ENCODE results near the gene IRS2.

The IRS2 gene

GRCh38 chr13:109728791-109729731 is 57.3 kb downstream of the IRS2 start:
- no peak overlapping the region for H3K4me3 ChIP-seq
- H3K27me3 ChIP-seq, result no peaks in the 10 kb centered on the region
- H3K36me3 ChIP-seq, result no peaks in the 10 kb centered on the region
- no peak for DNase-seq
- H3K4me1 ChIP-seq, result no peaks in the 10 kb centered on the region
- H3K9me3 ChIP-seq, result no peaks in the 10 kb centered on the region
- no peak for TF ChIP-seq CTCF (IDR thresholded peaks at IDR 0.05)
- no peak overlapping the region for H3K27ac ChIP-seq
- intact Hi-C loops (cut with DNase I; ENCODE audit: low total_unique reads), result no loop called here

- H3K27ac ChIP-seq, result no peak overlapping the region
- no peak for TF ChIP-seq CTCF (IDR thresholded peaks at IDR 0.05)
- H3K36me3 ChIP-seq, result no peaks in the 10 kb centered on the region
- intact Hi-C loops (cut with DNase I; ENCODE audit: low total_unique reads), result no loop called here
- no peaks in the 10 kb centered on the region for H3K27me3 ChIP-seq
- no peak for DNase-seq
- H3K4me1 ChIP-seq, result no peaks in the 10 kb centered on the region
- H3K9me3 ChIP-seq, result no peaks in the 10 kb centered on the region
- H3K4me3 ChIP-seq, result no peak overlapping the region
These were observed 58.3 kb downstream of the IRS2 start for GRCh38 chr13:109728061-109728460.

- no peak for DNase-seq
- no peak for TF ChIP-seq CTCF (IDR thresholded peaks at IDR 0.05)
- Histone ChIP-seq H3K27me3 (no peaks in the 10 kb centered on the region), H3K36me3 (no peaks in the 10 kb centered on the region), H3K27ac (no peak overlapping the region), H3K4me3 (no peak overlapping the region), H3K4me1 (no peaks in the 10 kb centered on the region), H3K9me3 (no peaks in the 10 kb centered on the region)
- intact Hi-C loops (cut with DNase I; ENCODE audit: low total_unique reads), result no loop called here
These were observed 59.1 kb downstream of the IRS2 start for GRCh38 chr13:109727251-109727650.

GRCh38 chr13:109725995-109726637 is 60.3 kb downstream of the IRS2 start:
- Histone ChIP-seq H3K9me3 (no peaks in the 10 kb centered on the region), H3K27me3 (no peaks in the 10 kb centered on the region), H3K4me1 (no peaks in the 10 kb centered on the region), H3K36me3 (no peaks in the 10 kb centered on the region), H3K27ac (no peak overlapping the region), H3K4me3 (no peak overlapping the region)
- TF ChIP-seq CTCF (IDR thresholded peaks at IDR 0.05), result no peak
- intact Hi-C loops (cut with DNase I; ENCODE audit: low total_unique reads), result no loop called here
- DNase-seq, result no peak

GRCh38 chr13:109725297-109725696 is 61.1 kb downstream of the IRS2 start:
- intact Hi-C loops (cut with DNase I; ENCODE audit: low total_unique reads), result no loop called here
- no peak overlapping the region for H3K27ac ChIP-seq
- H3K36me3 ChIP-seq, result no peaks in the 10 kb centered on the region
- DNase-seq, result no peak
- no peaks in the 10 kb centered on the region for H3K27me3 ChIP-seq
- no peaks in the 10 kb centered on the region for H3K9me3 ChIP-seq
- H3K4me1 ChIP-seq, result no peaks in the 10 kb centered on the region
- TF ChIP-seq CTCF (IDR thresholded peaks at IDR 0.05), result no peak
- H3K4me3 ChIP-seq, result no peak overlapping the region

All from tibial artery (tissue), 4 donors.